ENCODE results near the gene CYBA. TPM values are rescaled to one million over a fixed set of nuclear protein-coding genes. Genes with fewer than 3 reads are reported as not detected.
A peak's percentile ranks its signal among the peaks of the same experiment; 100 is the strongest.

The CYBA gene
- total and polyA plus RNA-seq, 2 of the 13 experiments (the other 11 are each of a cell fraction or from before 2014, with no cell fraction given) = 196 to 250 TPM

DNA sequence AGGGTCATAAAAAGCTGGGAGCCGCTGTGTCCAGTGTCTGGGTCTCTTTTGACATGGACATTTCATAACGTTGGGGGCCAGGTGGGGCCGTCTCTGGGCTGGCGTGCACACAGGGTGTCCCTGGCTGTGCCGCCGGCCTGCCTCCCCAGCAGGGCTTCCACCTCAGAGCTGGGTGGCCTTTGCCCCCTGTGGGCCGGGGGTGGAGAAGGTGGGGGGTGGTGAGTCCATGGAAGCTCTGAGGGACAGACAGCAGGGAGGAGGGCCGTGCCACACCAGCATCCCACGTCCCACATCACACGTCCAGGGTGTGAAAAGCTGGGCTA lies 36.4 kb upstream of the CYBA start (continued):
- no peak for TF ChIP-seq SNAPC2 (CRISPR knock-in tag; IDR thresholded peaks at IDR 0.05)
- no peak for TF ChIP-seq ARNT2 (CRISPR knock-in tag; IDR thresholded peaks at IDR 0.05; ENCODE audit: low read depth)
- TF ChIP-seq, protein P1, sequence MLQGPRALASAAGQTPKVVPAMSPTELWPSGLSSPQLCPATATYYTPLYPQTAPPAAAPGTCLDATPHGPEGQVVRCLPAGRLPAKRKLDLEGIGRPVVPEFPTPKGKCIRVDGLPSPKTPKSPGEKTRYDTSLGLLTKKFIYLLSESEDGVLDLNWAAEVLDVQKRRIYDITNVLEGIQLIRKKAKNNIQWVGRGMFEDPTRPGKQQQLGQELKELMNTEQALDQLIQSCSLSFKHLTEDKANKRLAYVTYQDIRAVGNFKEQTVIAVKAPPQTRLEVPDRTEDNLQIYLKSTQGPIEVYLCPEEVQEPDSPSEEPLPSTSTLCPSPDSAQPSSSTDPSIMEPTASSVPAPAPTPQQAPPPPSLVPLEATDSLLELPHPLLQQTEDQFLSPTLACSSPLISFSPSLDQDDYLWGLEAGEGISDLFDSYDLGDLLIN (CRISPR knock-in tag; IDR thresholded peaks at IDR 0.05; ENCODE audit: borderline replicate concordance) = no peak
- TF ChIP-seq, protein P2, sequence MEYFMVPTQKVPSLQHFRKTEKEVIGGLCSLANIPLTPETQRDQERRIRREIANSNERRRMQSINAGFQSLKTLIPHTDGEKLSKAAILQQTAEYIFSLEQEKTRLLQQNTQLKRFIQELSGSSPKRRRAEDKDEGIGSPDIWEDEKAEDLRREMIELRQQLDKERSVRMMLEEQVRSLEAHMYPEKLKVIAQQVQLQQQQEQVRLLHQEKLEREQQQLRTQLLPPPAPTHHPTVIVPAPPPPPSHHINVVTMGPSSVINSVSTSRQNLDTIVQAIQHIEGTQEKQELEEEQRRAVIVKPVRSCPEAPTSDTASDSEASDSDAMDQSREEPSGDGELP (IDR thresholded peaks at IDR 0.05; ENCODE audit: borderline replicate concordance, low read depth) = peak; percentile 37; the same call in 1 of the 2 replicates
- TF ChIP-seq ZNF580 (CRISPR knock-in tag; IDR thresholded peaks at IDR 0.05; ENCODE audit: borderline replicate concordance, low read depth) = no peak
- no peak for TF ChIP-seq MAFF (IDR thresholded peaks at IDR 0.05; ENCODE audit: low read depth, low read length)
- TF ChIP-seq ZNF20 (CRISPR knock-in tag; IDR thresholded peaks at IDR 0.05) = no peak
- TF ChIP-seq ZNF30 (CRISPR knock-in tag; IDR thresholded peaks at IDR 0.05) = no peak
- no peak for TF ChIP-seq ZNF530 (CRISPR knock-in tag; IDR thresholded peaks at IDR 0.05; ENCODE audit: low read depth)
- no peak for TF ChIP-seq ZNF430 (CRISPR knock-in tag; IDR thresholded peaks at IDR 0.05)
- no peak for TF ChIP-seq GTF3A (CRISPR knock-in tag; conservative IDR thresholded peaks at IDR 0.05)
- no peak for TF ChIP-seq ZMYM2 (CRISPR knock-in tag; IDR thresholded peaks at IDR 0.05)
- TF ChIP-seq, protein P3, sequence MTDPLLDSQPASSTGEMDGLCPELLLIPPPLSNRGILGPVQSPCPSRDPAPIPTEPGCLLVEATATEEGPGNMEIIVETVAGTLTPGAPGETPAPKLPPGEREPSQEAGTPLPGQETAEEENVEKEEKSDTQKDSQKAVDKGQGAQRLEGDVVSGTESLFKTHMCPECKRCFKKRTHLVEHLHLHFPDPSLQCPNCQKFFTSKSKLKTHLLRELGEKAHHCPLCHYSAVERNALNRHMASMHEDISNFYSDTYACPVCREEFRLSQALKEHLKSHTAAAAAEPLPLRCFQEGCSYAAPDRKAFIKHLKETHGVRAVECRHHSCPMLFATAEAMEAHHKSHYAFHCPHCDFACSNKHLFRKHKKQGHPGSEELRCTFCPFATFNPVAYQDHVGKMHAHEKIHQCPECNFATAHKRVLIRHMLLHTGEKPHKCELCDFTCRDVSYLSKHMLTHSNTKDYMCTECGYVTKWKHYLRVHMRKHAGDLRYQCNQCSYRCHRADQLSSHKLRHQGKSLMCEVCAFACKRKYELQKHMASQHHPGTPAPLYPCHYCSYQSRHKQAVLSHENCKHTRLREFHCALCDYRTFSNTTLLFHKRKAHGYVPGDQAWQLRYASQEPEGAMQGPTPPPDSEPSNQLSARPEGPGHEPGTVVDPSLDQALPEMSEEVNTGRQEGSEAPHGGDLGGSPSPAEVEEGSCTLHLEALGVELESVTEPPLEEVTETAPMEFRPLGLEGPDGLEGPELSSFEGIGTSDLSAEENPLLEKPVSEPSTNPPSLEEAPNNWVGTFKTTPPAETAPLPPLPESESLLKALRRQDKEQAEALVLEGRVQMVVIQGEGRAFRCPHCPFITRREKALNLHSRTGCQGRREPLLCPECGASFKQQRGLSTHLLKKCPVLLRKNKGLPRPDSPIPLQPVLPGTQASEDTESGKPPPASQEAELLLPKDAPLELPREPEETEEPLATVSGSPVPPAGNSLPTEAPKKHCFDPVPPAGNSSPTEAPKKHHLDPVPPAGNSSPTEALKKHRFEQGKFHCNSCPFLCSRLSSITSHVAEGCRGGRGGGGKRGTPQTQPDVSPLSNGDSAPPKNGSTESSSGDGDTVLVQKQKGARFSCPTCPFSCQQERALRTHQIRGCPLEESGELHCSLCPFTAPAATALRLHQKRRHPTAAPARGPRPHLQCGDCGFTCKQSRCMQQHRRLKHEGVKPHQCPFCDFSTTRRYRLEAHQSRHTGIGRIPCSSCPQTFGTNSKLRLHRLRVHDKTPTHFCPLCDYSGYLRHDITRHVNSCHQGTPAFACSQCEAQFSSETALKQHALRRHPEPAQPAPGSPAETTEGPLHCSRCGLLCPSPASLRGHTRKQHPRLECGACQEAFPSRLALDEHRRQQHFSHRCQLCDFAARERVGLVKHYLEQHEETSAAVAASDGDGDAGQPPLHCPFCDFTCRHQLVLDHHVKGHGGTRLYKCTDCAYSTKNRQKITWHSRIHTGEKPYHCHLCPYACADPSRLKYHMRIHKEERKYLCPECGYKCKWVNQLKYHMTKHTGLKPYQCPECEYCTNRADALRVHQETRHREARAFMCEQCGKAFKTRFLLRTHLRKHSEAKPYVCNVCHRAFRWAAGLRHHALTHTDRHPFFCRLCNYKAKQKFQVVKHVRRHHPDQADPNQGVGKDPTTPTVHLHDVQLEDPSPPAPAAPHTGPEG (CRISPR knock-in tag; IDR thresholded peaks at IDR 0.05) = no peak
- TF ChIP-seq CC2D1A (CRISPR knock-in tag; IDR thresholded peaks at IDR 0.05) = no peak
- TF ChIP-seq MATR3 (CRISPR knock-in tag; IDR thresholded peaks at IDR 0.05) = no peak
- TF ChIP-seq THAP7 (CRISPR knock-in tag; IDR thresholded peaks at IDR 0.05) = no peak
